Measurements from ENCODE around the gene AAK1. TPM values are rescaled to one million over a fixed set of nuclear protein-coding genes. Genes with fewer than 3 reads are reported as not detected.

Gene AAK1
- total RNA-seq, 4 donors from 2014 or later: 34.8 to 109 (median 70.2) TPM

GRCh38 chr2:69461404-69461803 lies 182.1 kb downstream of the AAK1 start:
- Histone ChIP-seq H3K27ac (no peak overlapping the region), H3K36me3 (peaks cover 0 to 7% (median 0%) of the 10 kb centered on the region in 4 donors), H3K4me1 (no peaks in the 10 kb centered on the region), H3K4me3 (no peak overlapping the region), H3K9me3 (no peaks in the 10 kb centered on the region), H3K27me3 (no peaks in the 10 kb centered on the region)
- in situ Hi-C loops (cut with MboI; ENCODE audit: low pct_ligation_motif_present in 1 of 4, low pct_unique_long_range_greater_than_20kb in 1 of 4, low sequenced_read_pairs in 3 of 4) (no loop called here), intact Hi-C loops (cut with DNase I; ENCODE audit: low total_unique reads) (no loop called here)
- DNase-seq: no peak
- 90 to 94% methylated on average over 6 of the region's 6 CpGs for WGBS, 2 donors (ENCODE audit: low coverage in 1 of 2)
- TF ChIP-seq CTCF (IDR thresholded peaks at IDR 0.05): no peak
- TF ChIP-seq POLR2A (IDR thresholded peaks at IDR 0.05): no peak
- no peak for TF ChIP-seq POLR2AphosphoS5 (IDR thresholded peaks at IDR 0.05)
- no peak for TF ChIP-seq EP300 (IDR thresholded peaks at IDR 0.05; ENCODE audit: low read depth)

- DNase-seq: no peak
- Histone ChIP-seq H3K4me1 (no peaks in the 10 kb centered on the region), H3K27ac (no peak overlapping the region), H3K9me3 (no peaks in the 10 kb centered on the region), H3K4me3 (no peak overlapping the region), H3K27me3 (no peaks in the 10 kb centered on the region), H3K36me3 (no peaks in the 10 kb centered on the region)
- intact Hi-C loops (cut with DNase I; ENCODE audit: low total_unique reads) (no loop called here), in situ Hi-C loops (cut with MboI; ENCODE audit: low pct_ligation_motif_present in 1 of 4, low pct_unique_long_range_greater_than_20kb in 1 of 4, low sequenced_read_pairs in 3 of 4) (no loop called here)
- WGBS, 2 donors (ENCODE audit: low coverage in 1 of 2): 75 to 81% methylated on average over 4 of the region's 4 CpGs
- no peak for TF ChIP-seq POLR2AphosphoS5 (IDR thresholded peaks at IDR 0.05)
- no peak for TF ChIP-seq CTCF (IDR thresholded peaks at IDR 0.05)
- TF ChIP-seq POLR2A (IDR thresholded peaks at IDR 0.05): no peak
- TF ChIP-seq EP300 (IDR thresholded peaks at IDR 0.05; ENCODE audit: low read depth): no peak
Observed at GRCh38 chr2:69459936-69460335, 183.6 kb downstream of the AAK1 start.

- no peaks in the 10 kb centered on the region for H3K4me1 ChIP-seq
- no peaks in the 10 kb centered on the region for H3K27me3 ChIP-seq
- no peaks in the 10 kb centered on the region for H3K36me3 ChIP-seq
- no peaks in the 10 kb centered on the region for H3K9me3 ChIP-seq
- TF ChIP-seq CTCF (IDR thresholded peaks at IDR 0.05) (no peak), POLR2A (IDR thresholded peaks at IDR 0.05) (no peak), POLR2AphosphoS5 (IDR thresholded peaks at IDR 0.05) (no peak), EP300 (IDR thresholded peaks at IDR 0.05; ENCODE audit: low read depth) (no peak)
- no peak overlapping the region for H3K27ac ChIP-seq
- intact Hi-C loops (cut with DNase I; ENCODE audit: low total_unique reads): no loop called here
- no peak overlapping the region for H3K4me3 ChIP-seq
- no peak for DNase-seq
- in situ Hi-C loops (cut with MboI; ENCODE audit: low pct_ligation_motif_present in 1 of 4, low pct_unique_long_range_greater_than_20kb in 1 of 4, low sequenced_read_pairs in 3 of 4): no loop called here
Observed at GRCh38 chr2:69456950-69457445, 186.5 kb downstream of the AAK1 start.

- no peak for TF ChIP-seq POLR2AphosphoS5 (IDR thresholded peaks at IDR 0.05)
- TF ChIP-seq EP300 (IDR thresholded peaks at IDR 0.05; ENCODE audit: low read depth): no peak
- no peak for TF ChIP-seq CTCF (IDR thresholded peaks at IDR 0.05)
- TF ChIP-seq POLR2A (IDR thresholded peaks at IDR 0.05): no peak
- intact Hi-C loops (cut with DNase I; ENCODE audit: low total_unique reads): no loop called here
- Histone ChIP-seq H3K27me3 (no peaks in the 10 kb centered on the region), H3K27ac (no peak overlapping the region), H3K36me3 (no peaks in the 10 kb centered on the region), H3K4me3 (no peak overlapping the region), H3K4me1 (no peaks in the 10 kb centered on the region), H3K9me3 (no peaks in the 10 kb centered on the region)
- WGBS, 2 donors (ENCODE audit: low coverage in 1 of 2): 100% methylated on average over 3 to 7 of the region's 7 CpGs
- in situ Hi-C loops (cut with MboI; ENCODE audit: low pct_ligation_motif_present in 1 of 4, low pct_unique_long_range_greater_than_20kb in 1 of 4, low sequenced_read_pairs in 3 of 4): no loop called here
- DNase-seq: no peak
Observed at GRCh38 chr2:69456154-69456553, 187.4 kb downstream of the AAK1 start.
